Measurements from ENCODE around the gene TMEM35B.

TMEM35B gene

GRCh38 chr1:35030756-35031446 lies 45.8 kb upstream of the TMEM35B start:
- Histone ChIP-seq H3K27ac (replicated peaks) (peak overlapping the region; percentile 82), H3K27me3 (ENCODE audit: insufficient read depth, poor library complexity, severe bottlenecking) (no peaks in the 10 kb centered on the region), H3K4me3 (replicated peaks; ENCODE audit: insufficient read depth, low read length) (peak overlapping the region; percentile 70)
- DNase-seq (ENCODE audit: low read depth in 1 of 2, low spot score in 1 of 2), result peak; percentile 16 to 33
- TF ChIP-seq POLR2AphosphoS5 (IDR thresholded peaks at IDR 0.05; ENCODE audit: low read depth), result no peak
- peak; percentile 39; the same call in 1 of the 2 replicates for TF ChIP-seq SPI1 (IDR thresholded peaks at IDR 0.05; ENCODE audit: borderline replicate concordance, low read depth)

GRCh38 chr1:35030338-35030737 lies 45.2 kb upstream of the TMEM35B start:
- no peak for DNase-seq (ENCODE audit: low read depth in 1 of 2, low spot score in 1 of 2)
- peak overlapping the region; percentile 82 for H3K27ac ChIP-seq (replicated peaks)
- no peak for TF ChIP-seq REST (IDR thresholded peaks at IDR 0.05; ENCODE audit: insufficient replicate concordance, low read depth)
- no peak for TF ChIP-seq GABPA (IDR thresholded peaks at IDR 0.05; ENCODE audit: low read depth)
- TF ChIP-seq SPI1 (IDR thresholded peaks at IDR 0.05; ENCODE audit: borderline replicate concordance, low read depth), result no peak
- no peak for TF ChIP-seq POLR2AphosphoS5 (IDR thresholded peaks at IDR 0.05; ENCODE audit: low read depth)
- TF ChIP-seq CTCF (IDR thresholded peaks at IDR 0.05; ENCODE audit: insufficient read depth, low read length), result no peak
- H3K4me3 ChIP-seq (replicated peaks; ENCODE audit: insufficient read depth, low read length), result peak overlapping the region; percentile 70
- no peaks in the 10 kb centered on the region for H3K27me3 ChIP-seq (ENCODE audit: insufficient read depth, poor library complexity, severe bottlenecking)

- H3K4me3 ChIP-seq (replicated peaks; ENCODE audit: insufficient read depth, low read length), result peak overlapping the region; percentile 70
- no peaks in the 10 kb centered on the region for H3K27me3 ChIP-seq (ENCODE audit: insufficient read depth, poor library complexity, severe bottlenecking)
- H3K27ac ChIP-seq (replicated peaks), result peak overlapping the region; percentile 82; the same call in 1 of the 2 replicates
- no peak for TF ChIP-seq GABPA (IDR thresholded peaks at IDR 0.05; ENCODE audit: low read depth)
- TF ChIP-seq REST (IDR thresholded peaks at IDR 0.05; ENCODE audit: insufficient replicate concordance, low read depth), result no peak
- no peak for TF ChIP-seq POLR2AphosphoS5 (IDR thresholded peaks at IDR 0.05; ENCODE audit: low read depth)
- TF ChIP-seq SPI1 (IDR thresholded peaks at IDR 0.05; ENCODE audit: borderline replicate concordance, low read depth), result no peak
- TF ChIP-seq CTCF (IDR thresholded peaks at IDR 0.05; ENCODE audit: insufficient read depth, low read length), result no peak
- DNase-seq (ENCODE audit: low read depth in 1 of 2, low spot score in 1 of 2), result no peak
Observed at GRCh38 chr1:35029761-35030160, 44.6 kb upstream of the TMEM35B start.

GRCh38 chr1:35016406-35016805 lies 31.3 kb upstream of the TMEM35B start:
- no peak overlapping the region for H3K27ac ChIP-seq (replicated peaks)
- H3K4me3 ChIP-seq (replicated peaks; ENCODE audit: insufficient read depth, low read length), result no peak overlapping the region
- TF ChIP-seq REST (IDR thresholded peaks at IDR 0.05; ENCODE audit: insufficient replicate concordance, low read depth), result no peak
- TF ChIP-seq POLR2AphosphoS5 (IDR thresholded peaks at IDR 0.05; ENCODE audit: low read depth), result no peak
- no peak for TF ChIP-seq CTCF (IDR thresholded peaks at IDR 0.05; ENCODE audit: insufficient read depth, low read length)
- TF ChIP-seq SPI1 (IDR thresholded peaks at IDR 0.05; ENCODE audit: borderline replicate concordance, low read depth), result no peak
- TF ChIP-seq GABPA (IDR thresholded peaks at IDR 0.05; ENCODE audit: low read depth), result no peak
- DNase-seq (ENCODE audit: low read depth in 1 of 2, low spot score in 1 of 2), result no peak
- no peaks in the 10 kb centered on the region for H3K27me3 ChIP-seq (ENCODE audit: insufficient read depth, poor library complexity, severe bottlenecking)

All from HL-60 (cell line).